Measurements from ENCODE around the gene RILPL2. TPM values are rescaled to one million over a fixed set of nuclear protein-coding genes. Genes with fewer than 3 reads are reported as not detected.
"Not testable (repeated sequence)": the region's sequence is repeated elsewhere in the genome, so short reads cannot be mapped to it uniquely, and the experiment has no call there.

The RILPL2 gene
- total RNA-seq, 2 donors from 2014 or later, result 0.96 to 2.1 TPM

- TF ChIP-seq, protein P1, sequence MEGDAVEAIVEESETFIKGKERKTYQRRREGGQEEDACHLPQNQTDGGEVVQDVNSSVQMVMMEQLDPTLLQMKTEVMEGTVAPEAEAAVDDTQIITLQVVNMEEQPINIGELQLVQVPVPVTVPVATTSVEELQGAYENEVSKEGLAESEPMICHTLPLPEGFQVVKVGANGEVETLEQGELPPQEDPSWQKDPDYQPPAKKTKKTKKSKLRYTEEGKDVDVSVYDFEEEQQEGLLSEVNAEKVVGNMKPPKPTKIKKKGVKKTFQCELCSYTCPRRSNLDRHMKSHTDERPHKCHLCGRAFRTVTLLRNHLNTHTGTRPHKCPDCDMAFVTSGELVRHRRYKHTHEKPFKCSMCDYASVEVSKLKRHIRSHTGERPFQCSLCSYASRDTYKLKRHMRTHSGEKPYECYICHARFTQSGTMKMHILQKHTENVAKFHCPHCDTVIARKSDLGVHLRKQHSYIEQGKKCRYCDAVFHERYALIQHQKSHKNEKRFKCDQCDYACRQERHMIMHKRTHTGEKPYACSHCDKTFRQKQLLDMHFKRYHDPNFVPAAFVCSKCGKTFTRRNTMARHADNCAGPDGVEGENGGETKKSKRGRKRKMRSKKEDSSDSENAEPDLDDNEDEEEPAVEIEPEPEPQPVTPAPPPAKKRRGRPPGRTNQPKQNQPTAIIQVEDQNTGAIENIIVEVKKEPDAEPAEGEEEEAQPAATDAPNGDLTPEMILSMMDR (IDR thresholded peaks at IDR 0.05), result no peak
- Histone ChIP-seq H3K9me3 (no peaks in the 10 kb centered on the region), H3K27me3 (no peaks in the 10 kb centered on the region), H3K4me1 (no peaks in the 10 kb centered on the region), H3K4me3 (no peak overlapping the region), H3K27ac (no peak overlapping the region), H3K9ac (ENCODE audit: low read depth in 2 of 2, low read length in 2 of 2) (no peak overlapping the region), H3K36me3 (no peaks in the 10 kb centered on the region)
- intact Hi-C loops (cut with DNase I), result no loop called here
- DNase-seq, result no peak
These were observed 15.2 kb downstream of the RILPL2 start for GRCh38 chr12:123421314-123421713.

DNA sequence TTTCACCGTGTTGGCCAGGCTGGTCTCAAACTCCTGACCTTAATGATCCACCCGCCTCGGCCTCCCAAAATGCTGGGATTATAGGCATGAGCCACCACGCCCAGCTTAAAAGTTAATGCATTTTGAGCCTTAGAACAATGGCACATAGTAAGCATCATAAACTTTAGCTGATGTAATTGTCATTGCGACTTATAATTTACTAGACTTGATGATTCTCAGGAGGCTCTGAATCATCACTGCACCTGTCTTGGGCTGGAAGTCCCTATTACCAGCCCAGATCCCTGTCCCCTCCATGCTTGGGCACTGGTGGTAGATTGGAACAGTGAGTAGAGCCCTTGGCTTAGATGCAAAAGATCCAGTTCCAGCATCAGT lies 26.5 kb downstream of the RILPL2 start:
- DNase-seq, result no peak
- Histone ChIP-seq H3K4me1 (no peaks in the 10 kb centered on the region), H3K9ac (ENCODE audit: low read depth in 2 of 2, low read length in 2 of 2) (no peak overlapping the region), H3K36me3 (peaks cover 6% of the 10 kb centered on the region), H3K27ac (no peak overlapping the region), H3K27me3 (no peaks in the 10 kb centered on the region), H3K4me3 (no peak overlapping the region), H3K9me3 (no peaks in the 10 kb centered on the region)
- TF ChIP-seq, protein P1 (IDR thresholded peaks at IDR 0.05), result no peak
- intact Hi-C loops (cut with DNase I), result no loop called here

DNA sequence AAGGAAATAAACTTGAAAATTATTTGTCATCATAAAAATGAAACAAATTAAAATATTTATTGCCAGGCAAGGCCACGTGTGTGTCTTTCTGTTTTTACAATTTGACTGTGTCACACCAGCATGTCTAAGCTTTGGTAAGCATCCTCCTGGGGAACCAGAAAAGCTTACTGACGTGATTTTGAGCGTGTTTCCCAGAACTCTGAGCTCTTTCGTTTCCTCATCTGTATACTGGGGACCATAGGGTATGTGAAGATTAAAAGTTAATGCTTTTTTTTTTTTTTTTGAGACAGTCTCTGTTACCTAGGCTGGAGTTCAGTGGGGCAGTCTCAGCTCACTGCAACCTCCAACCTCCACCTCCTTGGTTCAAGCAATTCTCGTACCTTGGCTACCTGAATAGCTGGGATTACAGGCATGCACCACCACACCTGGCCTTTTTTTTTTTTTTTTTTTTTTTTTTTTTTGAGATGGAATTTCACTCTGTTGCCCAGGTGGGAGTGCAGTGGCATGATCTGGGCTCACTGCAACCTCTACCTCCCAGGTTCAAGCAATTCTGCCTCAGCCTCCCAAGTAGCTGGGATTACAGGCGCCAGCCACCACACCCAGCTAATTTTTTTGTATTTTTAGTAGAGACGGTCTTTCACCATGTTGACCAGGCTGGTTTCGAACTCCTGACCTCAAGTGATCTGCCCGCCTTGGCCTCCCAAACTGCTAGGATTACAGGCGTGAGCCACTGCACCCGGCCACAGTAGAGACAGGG lies 27.0 kb downstream of the RILPL2 start:
- H3K4me3 ChIP-seq; H3K4me1 ChIP-seq; intact Hi-C loops (cut with DNase I); H3K27me3 ChIP-seq; DNase-seq; H3K9ac ChIP-seq (ENCODE audit: low read depth in 2 of 2, low read length in 2 of 2); H3K36me3 ChIP-seq; H3K9me3 ChIP-seq; H3K27ac ChIP-seq: not testable (repeated sequence)

DNA sequence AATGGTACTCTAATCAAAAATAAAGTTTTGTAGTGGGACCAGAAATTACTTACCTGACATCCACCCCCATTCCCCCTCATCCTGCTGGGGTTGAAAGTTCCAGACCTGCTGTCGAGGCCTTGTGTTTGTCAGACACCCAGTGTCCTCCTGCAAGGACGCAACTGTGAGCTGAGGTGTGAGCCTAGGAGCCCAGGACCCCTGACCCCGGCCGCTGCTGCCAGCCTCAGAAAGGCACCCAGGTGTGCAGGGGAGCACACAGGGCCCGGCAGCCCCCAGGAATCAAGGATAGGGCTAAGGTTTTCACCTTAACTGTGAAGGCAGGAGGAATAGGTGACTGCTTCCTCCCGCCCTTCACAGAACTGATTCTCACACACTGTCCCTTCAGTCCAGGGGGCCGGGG lies 27.9 kb downstream of the RILPL2 start:
- intact Hi-C loops (cut with DNase I); H3K4me1 ChIP-seq; H3K4me3 ChIP-seq; H3K27ac ChIP-seq; H3K9me3 ChIP-seq; H3K9ac ChIP-seq (ENCODE audit: low read depth in 2 of 2, low read length in 2 of 2); H3K27me3 ChIP-seq; DNase-seq: not testable (repeated sequence)
- peaks cover 13% of the 10 kb centered on the region for H3K36me3 ChIP-seq

GRCh38 chr12:123407934-123408333 lies 28.6 kb downstream of the RILPL2 start:
- peaks cover 18% of the 10 kb centered on the region for H3K36me3 ChIP-seq
- H3K27me3 ChIP-seq; DNase-seq; H3K9me3 ChIP-seq; intact Hi-C loops (cut with DNase I); H3K9ac ChIP-seq (ENCODE audit: low read depth in 2 of 2, low read length in 2 of 2); H3K4me3 ChIP-seq; H3K4me1 ChIP-seq; H3K27ac ChIP-seq: not testable (repeated sequence)

- peaks cover 21% of the 10 kb centered on the region for H3K36me3 ChIP-seq
- intact Hi-C loops (cut with DNase I), result not testable (repeated sequence)
These were observed 29.2 kb downstream of the RILPL2 start for GRCh38 chr12:123407269-123407668.

DNA sequence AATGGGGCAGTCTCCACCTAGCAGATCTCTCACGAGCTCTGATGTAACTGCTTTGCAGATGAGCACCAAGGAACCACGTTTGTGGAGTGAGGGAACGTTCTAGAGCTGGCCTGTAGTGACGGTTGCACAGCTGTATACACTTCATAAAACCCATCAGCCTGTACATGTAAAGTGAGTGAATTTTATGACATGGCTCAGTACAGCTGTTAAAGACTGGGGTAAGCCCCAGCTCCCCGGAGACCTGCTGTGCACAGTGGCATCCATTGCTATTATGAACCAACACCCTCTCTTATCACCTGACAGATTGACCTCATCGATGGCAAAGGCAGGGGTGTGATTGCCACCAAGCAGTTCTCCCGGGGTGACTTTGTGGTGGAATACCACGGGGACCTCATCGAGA lies 31.9 kb downstream of the RILPL2 start:
- Histone ChIP-seq H3K9me3 (no peaks in the 10 kb centered on the region), H3K9ac (ENCODE audit: low read depth in 2 of 2, low read length in 2 of 2) (no peak overlapping the region), H3K36me3 (peaks cover 21% of the 10 kb centered on the region), H3K27ac (no peak overlapping the region), H3K4me3 (no peak overlapping the region), H3K4me1 (no peaks in the 10 kb centered on the region), H3K27me3 (no peaks in the 10 kb centered on the region)
- TF ChIP-seq, protein P1 (IDR thresholded peaks at IDR 0.05), result no peak
- intact Hi-C loops (cut with DNase I), result no loop called here
- DNase-seq, result no peak

More at GRCh38 chr12:123407269-123407668, 29.2 kb downstream of the RILPL2 start:
- not testable (repeated sequence) for H3K9me3 ChIP-seq; H3K4me1 ChIP-seq; H3K27ac ChIP-seq; H3K27me3 ChIP-seq; H3K9ac ChIP-seq (ENCODE audit: low read depth in 2 of 2, low read length in 2 of 2); H3K4me3 ChIP-seq; DNase-seq

Measured in colonic mucosa (tissue), 4 donors.